Glomerular visceral epithelial cell (primary cell): Measurements from ENCODE around the gene BTG4.
A peak's percentile ranks its signal among the peaks of the same experiment; 100 is the strongest.

Experiments used
- DNase-seq: peaks from one replicate; pipeline ENCODE4 v3.0.0-alpha.2; 2016; ENCODE audit errors: extremely low spot score

The BTG4 gene

DNA sequence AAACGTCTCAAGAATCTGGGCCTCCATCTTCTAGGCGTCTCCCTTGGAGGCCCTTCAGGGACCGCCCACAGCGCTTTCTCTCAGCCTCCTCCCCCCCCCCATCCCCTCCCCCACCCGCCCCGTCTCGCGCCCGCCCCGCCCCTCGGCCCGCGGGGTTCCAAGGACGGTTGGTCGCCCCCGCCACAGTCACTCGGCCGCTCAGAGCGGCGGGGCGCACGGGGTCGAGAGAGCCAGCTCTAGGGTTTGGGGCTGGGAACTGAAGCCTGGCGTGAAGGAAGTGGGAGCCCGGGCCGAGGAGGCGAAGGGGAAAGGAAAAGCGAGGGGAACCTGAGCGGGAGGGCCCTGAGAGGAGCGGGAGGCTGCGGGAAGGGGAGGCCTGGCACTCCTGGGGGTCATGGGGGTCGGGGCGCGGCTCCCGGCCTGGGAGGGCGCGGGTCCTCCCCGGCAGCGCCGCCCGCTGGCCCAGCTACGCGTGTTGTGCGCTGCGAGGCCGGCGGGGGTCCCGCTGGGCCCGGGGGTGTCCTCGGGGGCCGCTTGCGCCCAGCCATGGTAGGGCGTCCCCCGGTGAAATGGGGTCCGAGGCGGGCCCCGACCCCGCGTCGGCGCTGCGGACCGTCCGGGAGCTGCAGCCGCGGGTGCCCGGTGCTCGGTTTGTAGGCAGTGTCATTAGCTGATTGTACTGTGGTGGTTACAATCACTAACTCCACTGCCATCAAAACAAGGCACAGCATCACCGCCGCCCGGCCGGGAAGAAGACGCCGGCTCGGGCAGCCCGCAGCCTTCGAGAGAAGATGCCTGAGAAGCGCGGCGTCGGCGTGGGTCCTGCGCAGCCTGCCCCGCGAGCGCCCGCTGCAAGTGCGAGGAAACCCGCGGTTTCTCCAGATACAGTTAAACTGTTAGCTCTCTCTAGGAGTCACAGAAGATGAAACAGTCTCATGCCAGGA lies at the start of gene BTG4:
TSS of gene BTG4 (minus strand) at position 91 of the 944 bp plus-strand sequence. CDS start 13,610 bp downstream, outside the sequence.
- no peak for DNase-seq

DNA sequence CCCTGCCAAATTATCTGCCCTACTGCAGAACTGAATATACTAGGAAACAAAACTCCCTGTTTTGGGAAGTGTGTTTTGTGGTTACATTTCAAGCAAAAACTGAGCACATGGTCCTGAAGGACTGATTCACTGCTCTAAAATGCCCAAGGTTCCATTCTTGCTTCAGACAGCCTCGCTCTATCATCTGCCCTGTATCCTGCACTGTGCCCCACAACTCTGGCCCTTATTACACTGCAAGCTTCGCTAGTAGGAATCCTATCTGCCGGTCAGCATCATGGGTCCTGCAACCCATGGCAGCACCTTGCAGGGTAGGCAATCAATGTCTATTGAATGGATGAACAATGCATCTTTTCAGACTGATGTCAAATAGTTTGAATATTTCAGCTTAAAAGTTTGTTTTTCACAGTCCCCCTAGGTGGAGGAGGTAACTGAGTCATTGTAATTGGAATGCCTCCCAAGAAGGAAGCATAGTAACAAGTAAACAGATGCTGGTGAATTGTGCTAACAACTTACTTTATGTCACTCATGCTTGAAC lies 49.7 kb upstream of the BTG4 start:
- DNase-seq, result peak; percentile 39

- DNase-seq, result no peak
These were observed 49.1 kb upstream of the BTG4 start for GRCh38 chr11:111561306-111561705.

DNA sequence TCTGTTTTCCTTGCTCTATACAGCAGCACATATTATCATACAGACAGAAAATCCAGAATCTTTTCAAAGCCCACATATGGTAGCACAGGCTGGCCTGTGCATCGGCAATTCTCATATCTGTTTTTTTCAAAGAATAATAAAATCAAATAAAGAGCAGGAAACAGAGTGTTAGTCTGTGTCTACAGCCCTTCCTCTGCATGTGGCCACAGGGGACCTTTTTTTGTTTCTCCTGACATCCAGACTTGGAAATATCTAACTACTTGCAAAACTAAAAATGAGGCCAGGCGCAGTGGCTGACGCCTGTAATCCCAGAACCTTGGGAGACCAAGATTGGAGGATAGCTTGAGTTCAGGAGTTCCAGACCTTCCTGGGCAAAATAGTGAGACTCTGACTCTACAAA lies 48.6 kb upstream of the BTG4 start:
- no peak for DNase-seq

- DNase-seq, result no peak
These were observed 47.7 kb upstream of the BTG4 start for GRCh38 chr11:111559800-111560464.

DNA sequence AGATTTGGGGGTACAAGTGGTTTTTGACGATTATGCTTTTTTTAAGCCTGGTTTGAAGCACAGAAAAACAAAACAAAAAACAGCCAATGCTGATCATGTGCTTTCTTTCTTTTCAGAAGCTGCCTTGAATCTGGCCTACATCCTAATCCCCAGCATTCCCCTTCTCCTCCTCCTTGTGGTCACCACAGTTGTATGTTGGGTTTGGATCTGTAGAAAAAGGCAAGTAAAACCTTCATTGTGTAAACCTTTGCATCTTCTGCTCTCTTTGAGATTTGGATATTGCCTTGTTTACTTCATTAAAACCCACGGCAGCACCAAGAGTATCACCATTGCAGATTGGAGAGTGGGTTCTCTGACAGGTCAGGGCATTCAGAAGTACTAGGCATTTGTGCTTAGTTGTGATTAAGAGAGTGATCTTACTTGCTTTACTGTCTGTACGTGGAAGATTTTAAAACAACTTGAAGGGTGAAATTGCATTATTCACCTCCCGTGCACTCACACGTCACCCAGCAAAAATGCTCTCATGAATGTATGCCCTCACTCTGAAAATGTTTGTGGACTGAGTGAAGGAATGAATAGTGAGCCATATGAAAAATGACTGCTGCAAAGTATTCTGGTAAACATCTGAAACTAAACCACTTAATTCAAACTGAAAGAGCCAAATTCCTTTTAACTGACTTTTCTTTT lies 45.4 kb upstream of the BTG4 start:
- peak; percentile 90 for DNase-seq

DNA sequence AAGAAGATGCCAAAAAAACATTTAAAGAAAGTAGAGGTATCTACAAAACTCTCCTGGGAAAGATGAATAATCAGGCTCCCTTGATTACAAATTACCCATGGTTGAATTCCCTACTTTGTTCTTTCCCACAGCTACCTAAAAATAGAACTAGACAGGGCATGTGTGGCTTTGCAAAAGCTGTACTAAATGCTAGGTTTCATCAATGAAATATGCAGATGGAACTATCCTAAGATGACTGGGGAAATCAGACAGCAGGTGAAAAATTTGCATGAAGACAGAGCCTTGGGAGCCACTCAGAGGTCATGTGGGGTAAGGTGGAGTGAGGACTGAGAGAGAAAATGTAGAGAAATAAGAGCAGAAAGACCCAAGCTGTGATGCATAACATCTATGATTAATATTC lies 43.1 kb upstream of the BTG4 start:
- peak; percentile 31 for DNase-seq

DNA sequence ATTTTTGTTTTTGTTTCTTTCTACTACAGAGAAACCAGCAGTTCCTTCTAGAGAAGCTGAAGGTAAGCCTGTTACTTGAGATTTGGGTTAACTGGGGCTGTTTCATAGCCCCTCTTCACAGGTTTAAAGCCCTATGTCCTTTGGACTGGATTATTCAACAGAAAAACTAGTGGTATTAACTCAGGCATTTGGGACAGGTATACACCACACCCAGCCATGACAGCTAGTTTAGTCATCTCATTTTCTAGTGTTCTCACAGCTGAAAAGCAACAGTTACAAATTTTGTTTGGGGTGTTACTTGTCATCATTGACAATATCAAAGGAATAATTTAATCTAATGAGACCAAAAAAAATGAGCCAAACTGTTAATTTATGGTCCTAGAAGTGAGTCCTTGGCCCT lies 42.3 kb upstream of the BTG4 start:
- DNase-seq, result no peak

DNA sequence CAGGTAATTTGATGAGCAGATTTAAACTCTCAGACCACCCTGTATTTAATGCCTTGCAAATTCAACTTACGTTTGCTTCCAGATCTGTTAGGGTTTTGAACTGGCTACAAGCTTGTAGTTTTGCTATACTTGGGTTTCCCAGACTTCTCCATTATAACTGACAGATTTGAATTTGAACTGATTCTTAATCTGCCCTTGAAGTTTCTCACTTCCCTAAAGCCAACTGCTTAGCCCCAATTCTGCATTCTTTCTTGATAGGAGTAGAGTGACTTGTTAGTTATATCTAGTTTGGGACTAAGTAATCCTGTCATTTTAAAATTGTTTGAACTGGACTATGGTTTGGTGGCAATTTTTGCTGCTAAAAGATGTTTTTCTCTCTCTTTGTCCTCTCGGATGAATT lies 38.1 kb upstream of the BTG4 start:
- no peak for DNase-seq

GRCh38 chr11:111549869-111550203 lies 37.6 kb upstream of the BTG4 start:
- DNase-seq, result no peak

GRCh38 chr11:111549196-111549868 lies 37.1 kb upstream of the BTG4 start:
- DNase-seq, result no peak

DNA sequence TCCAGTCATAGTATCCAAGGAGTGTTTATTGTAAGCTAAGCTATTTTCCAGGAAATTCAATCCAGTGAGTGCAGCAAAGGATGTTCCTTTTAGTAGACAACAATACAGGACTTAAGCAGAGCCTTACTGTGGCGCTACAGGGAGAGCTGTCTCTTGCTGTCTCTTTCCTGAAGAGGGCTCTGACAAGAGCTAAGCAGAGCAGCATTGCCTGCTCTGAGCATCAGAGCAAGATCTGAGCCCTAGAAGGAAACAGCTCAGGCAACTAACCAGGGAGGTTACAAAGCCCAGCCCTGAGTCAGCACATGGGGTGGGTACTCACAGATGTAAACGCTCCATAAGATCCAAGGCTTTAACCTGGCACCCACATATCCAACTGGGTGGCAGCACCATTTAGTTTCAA lies 36.3 kb upstream of the BTG4 start:
- no peak for DNase-seq

DNA sequence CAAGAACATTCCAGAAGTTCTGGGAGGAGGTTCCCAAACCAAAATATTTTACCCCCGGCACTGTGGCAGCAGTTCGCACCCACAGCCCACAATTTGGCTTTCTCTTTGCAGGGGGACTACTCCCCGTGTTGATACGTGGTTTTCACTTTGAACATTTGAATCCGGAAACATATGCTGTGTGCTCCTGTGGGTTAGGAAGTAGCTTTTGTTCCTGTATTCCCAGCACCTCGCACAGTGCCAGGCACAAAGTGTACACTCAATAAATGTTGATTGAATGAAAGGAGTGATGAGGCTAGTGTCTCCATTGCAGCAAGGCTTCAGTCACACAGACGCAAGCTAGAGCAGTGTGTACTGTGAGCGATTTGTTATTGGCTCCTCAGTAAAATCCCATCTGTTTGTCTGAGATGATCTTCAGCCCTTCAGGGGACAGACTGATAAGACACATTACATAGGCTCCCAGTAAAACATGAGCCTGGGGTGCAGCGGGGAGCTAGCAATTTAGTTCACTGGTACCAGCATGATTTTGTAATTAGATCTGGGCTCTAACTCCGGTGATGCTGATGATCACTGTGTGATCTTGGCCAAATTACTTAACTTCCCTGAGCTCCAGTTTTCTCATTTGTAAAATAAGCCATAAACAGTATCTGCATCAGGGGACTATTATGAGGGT lies 30.6 kb upstream of the BTG4 start:
- no peak for DNase-seq

DNA sequence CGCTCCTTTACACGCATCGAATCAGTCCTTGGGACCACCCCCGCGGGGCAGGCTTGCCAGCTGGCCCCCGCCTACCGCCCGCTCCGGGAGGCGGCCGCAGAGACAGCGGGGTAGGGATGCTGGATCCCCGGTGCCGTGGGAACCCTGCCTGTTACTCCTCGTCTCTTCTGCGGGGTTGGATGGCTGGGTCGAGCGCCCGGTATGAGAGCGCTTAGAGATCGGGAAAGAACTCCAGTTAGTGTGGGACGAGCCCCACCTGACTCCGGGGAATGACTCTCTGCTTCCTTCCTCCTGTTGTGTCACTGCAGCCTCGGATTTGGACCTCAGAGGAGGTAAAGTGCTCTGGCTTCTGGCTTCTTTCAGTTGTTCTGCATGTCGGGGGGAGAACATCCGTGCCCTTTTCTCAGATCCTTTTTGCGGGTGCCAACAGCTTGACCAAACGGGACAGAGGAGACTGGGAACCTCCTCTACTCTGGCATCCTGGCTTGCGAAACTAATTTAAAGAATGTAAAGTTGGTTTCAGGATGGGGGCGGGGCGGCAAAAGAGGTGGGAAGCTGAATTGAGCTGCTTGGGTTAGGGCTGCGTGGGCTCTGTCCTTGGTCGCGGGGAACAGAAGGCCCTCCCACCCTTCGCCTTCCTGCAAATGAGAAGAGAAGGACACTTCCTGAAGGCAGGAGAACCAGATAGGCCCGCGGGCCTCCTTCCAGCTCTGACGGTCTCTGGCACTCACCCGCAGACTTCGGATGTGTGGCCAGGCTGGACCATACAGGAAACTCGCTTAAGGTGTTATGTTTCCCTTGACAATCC lies 29.3 kb upstream of the BTG4 start:
- DNase-seq, result peak; percentile 83

DNA sequence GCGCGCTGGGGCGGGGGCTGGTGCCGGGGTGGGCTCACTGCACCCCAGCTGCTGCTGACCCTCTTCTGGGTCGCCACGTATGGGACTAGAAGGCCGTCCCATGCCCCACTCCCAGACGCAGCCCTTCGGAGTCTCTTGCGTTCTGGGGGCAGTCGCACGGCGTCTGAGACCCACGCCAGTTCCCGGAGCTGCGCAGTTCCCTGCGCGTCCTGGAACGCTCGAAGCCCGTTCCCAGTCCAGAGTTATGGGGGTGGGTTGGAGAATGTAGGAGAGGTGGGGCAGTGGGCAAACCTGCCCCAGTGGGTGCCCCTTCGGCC lies 28.7 kb upstream of the BTG4 start:
- no peak for DNase-seq

GRCh38 chr11:111540114-111540936 lies 28.1 kb upstream of the BTG4 start, which contains the start of gene LAYN:
Gene LAYN (plus strand): TSS chr11:111540720. CDS start chr11:111540844, 124 bp downstream.
- peak; percentile 76 for DNase-seq

DNA sequence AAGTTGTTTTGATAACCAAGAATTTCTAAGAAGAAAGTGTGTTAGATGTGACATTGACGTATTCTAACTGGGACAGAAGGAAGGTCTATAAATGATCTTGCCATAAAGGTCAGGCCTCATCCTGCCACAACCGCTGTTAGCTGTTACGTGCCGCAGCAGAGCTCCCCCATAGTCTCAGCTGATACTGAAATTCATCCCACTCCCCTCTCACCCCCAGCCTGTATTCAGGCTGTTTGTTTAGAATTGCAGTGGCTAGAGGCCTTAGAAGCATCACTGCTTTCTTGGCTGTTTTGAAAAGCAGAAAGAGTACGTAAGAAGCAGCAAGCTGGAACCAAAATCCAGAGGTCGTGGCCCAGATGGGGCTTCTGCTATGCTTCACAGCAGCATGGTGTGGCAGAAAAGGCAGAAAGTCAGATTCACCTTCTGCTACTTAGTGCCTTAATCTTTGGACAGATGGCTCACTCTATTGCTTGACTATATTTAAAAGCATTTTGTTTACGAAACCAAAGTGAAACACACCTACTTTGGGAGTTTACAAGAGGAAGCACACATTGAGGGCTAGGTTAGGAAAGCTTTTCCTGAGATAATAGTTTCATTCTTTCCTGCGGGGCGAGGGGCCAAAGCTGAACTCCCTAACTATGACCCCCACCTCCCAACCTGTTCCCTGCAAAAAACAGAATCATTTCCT lies 27.4 kb upstream of the BTG4 start:
- DNase-seq, result no peak

- peak; percentile 21 for DNase-seq
These were observed 26.4 kb upstream of the BTG4 start for GRCh38 chr11:111538407-111539114.
